Activated naive CD4-positive, alpha-beta T cell (primary cell): ENCODE data around the gene PLXDC2.
"Not testable (repeated sequence)": the region's sequence is repeated elsewhere in the genome, so short reads cannot be mapped to it uniquely, and the experiment has no call there.

ENCODE experiments used
- DNase-seq, 4 experiments: peaks; one replicate each; lab custom pipeline; 2025; lab: John Stamatoyannopoulos, UW

Gene PLXDC2

DNA sequence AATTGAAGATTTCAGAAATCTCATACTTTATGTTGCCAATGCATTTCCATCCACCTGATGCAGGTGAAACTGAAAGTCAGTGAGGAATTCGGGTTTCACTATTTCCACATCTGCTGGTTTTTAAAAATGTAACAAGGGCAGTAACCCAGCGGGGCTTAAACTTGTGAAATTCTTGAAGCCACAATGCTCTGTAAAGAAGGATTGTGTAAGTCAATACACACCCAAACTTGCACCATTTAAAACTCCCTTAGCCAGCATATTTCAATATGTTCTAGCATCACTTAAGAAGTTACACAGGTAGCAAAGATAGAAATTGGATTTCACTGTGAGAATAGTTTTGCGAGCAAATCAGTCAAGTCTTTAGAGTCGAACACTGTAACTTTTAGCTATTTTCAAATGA, 386.1 kb downstream of the PLXDC2 start:
- no peak for DNase-seq

DNA sequence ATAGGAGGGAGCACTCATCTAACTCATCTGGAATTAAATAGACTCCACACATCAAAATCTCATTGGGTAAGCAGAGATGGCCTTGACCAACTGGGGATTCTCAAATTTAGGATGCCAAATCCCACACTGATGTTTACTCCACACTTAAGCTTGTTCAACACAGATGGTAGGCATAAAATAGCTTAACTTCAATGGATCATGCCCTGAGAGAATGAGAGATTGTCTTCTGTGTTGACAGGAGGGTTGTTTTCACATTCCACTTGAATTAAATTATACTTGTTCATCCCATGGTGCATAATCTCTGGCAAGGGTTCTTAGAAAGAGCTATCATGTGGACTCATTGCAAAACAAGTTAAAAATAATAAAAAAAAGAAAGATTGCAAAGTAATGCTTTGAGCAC, 391.4 kb downstream of the PLXDC2 start:
- no peak for DNase-seq

DNA sequence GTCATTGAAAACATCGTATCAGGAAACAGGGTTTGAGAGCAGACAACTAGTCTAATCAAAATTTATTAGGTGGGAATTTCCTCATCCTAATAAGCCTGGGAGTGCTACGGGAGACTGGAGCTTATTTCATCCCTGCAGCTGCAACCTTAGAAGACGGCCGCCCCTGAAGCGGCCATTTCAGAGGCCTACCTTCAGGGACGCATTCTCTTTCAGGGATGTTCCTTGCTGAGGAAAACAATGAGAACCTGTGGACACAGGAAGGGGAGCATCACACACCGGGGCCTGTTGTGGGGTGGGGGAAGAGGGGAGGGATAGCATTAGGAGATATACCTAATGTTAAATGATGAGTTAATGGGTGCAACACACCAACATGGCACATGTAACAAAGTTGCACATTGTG, 392.9 kb downstream of the PLXDC2 start:
- not testable (repeated sequence) for DNase-seq

DNA sequence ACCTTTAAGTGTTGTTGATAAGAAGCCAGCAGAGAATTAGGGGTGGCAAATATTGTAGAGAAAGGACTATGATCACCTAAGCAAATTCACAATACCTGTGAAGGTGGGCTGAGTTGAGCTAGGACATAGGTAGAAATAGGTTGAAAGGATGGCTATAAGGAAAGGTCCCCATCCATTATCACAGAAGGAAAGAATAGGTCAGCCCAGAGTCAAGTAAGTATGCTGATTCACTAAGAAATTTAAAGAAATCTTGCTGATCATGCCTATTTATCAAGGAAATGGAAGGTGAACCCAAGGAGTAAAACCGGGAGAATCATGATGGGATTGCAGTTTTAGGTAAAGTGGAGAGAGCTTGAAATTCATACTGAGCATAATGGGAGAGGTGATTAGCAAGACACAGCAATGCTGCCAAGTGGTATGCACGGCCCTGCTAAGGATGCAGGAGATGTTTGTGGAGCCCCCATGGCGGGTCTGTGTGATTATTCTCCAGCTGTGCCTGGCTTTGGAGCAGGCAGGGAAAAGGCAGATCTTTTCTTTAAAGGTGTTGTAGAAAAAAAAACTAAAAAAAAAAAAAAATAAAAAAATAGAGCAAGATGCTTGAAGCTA, 399.4 kb downstream of the PLXDC2 start:
- no peak for DNase-seq

DNA sequence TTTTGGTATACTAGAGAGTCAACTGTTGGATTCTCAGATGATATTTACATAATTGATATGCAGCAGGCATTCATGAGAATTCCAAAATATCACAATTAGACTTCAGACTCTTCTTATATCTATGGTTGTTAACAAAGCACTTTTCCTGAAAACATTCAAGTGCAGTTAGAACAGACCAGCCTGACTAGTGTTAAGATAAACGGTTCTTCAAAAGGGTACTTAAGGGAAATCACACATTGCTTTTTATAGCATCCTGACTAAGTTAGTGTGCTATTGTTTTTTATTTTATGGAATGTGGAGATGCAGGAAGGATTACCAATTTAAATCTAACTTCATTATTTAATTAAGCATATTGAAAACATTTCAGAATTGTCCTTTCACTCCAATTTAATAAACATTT, 405.1 kb downstream of the PLXDC2 start:
- no peak for DNase-seq

DNA sequence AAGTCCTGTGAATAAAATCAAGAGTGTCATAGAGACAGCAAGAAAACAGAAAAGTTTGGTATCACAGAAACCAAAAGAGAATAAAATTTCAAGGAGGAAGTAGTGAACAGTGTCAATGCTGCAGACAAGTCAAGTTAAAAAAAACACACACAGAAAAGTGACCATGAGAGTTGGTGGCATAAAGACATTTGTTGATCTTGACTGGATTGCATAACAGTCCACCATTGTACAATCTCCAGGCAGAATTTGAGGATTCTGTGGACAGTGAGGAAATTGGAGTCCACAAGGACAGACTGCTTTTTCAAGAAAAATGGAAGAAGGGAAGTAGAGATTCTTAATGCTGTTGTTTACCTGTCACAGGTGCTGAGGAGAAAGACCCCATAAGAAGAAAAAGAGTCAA, 412.5 kb downstream of the PLXDC2 start:
- DNase-seq: no peak

DNA sequence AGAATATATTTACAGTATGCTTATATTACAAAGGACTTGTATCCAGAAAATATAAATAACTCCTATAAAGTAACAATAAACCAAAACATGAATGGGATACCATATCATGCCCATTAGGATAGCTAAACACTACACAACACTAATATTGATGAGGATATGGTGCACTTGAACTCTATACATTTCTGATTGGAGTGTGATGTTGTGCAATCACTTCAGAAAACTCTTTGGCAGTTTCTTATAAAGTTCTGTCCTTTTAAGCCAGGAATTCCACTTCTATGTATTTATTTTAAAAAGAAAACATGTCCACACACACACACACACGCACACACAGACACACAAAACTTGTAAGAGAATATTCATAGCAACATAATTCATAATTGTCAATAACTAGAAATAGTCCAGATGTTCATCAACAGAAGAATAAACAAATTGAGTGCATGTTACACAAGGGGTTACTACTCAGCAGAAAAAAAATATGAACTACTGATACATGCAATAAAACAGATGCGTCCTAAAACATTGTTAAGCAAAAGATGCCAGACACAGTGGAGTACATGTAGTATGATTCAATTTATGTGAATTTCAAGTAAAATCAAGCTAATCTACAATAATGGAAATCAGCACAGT, 416.0 kb downstream of the PLXDC2 start:
- DNase-seq: no peak

DNA sequence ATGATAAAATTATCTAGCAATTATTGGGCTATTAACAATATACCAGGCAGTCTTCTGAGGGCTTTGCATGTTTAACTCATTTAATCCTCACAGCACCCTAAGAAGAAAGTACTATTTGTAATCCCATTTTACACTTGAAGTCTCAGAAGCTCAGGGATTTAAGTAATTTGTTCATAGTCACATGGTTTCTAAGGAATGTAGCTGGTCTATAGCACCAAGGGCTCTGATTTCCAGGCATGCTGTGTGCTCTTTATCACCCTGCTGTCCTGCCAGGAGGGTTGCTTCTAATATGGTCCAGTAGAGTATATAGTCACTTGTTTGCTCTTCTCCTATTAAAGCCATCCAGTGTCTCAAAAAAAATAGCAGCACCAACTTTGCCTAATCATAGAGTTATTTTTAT, 417.2 kb downstream of the PLXDC2 start:
- DNase-seq: no peak

DNA sequence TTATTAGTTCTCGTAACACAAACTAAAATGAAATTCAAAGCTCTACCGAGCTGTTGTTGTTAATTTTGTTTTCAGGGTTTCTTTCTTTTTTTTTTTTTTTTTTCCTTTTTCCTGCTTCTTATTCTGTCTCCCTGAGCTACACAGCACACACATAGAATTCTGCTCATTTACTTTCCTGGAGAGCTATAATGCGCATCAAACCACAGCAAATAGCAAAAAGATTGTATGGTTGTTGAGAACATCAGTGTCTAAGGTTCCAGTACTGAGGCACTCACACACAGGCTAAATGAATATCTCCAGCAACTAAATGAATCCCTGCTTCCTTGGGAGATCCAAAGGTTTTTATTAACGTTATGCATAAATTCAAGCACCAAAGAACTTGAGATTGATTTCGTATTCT, 418.3 kb downstream of the PLXDC2 start:
- DNase-seq: no peak

DNA sequence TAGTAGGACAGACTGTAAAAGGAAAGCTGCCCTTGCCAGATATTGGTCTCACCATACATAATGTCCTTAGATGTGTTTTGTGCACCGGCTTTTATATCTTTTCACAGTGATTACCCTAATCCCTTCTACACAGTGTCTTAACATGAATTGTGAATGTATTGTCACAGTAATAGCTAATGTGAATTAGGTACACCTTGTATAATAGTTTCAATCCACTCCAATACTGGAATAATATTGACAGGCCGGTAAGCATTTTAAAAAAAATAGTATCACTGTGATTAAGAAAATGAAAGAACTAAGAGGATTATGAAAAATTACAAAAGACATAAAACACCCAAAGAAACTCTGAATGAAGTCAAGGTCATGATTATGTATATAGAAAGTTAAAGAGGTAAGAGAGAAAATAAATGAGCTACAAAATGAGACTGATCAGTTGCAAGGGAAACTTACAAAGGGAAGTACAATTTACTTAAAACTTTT, 420.9 kb downstream of the PLXDC2 start:
- DNase-seq: no peak

DNA sequence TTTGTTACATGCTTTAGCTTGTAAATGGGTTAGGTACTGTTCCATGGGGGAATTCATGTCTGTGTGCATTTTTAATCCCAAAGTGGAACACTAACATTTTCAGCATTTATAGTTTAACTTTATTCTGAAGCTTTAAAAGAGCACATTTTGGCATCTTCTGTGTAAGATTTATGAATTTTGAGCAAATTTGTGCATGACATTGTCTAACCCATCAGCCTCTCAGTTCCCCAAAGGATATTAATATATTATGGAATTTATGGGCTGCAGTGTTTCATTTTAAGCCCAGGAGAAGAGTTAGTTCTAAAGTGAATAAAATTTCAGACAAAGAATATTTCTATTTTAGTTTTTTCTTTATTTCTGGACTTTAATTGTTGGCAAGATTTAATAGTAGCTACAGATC, 421.4 kb downstream of the PLXDC2 start:
- DNase-seq: no peak

DNA sequence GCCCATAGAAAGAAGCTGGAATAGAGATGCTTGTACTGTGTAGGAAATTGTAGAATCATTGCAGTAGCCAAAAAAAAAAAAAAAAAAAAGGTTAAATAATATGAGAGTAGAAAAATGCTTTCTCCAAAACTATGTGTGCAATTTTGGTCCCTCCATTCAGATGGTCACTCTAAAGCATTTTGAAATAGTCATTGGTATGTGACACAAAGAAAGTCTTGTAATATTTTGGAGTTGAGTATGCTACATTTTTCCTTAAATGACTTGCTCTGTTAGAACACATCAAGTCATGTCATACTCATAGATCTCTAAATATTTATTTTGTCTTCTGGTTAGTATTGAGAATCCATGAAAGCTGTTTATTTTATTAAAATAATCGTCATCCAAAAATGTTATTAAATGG, 424.4 kb downstream of the PLXDC2 start:
- no peak for DNase-seq

DNA sequence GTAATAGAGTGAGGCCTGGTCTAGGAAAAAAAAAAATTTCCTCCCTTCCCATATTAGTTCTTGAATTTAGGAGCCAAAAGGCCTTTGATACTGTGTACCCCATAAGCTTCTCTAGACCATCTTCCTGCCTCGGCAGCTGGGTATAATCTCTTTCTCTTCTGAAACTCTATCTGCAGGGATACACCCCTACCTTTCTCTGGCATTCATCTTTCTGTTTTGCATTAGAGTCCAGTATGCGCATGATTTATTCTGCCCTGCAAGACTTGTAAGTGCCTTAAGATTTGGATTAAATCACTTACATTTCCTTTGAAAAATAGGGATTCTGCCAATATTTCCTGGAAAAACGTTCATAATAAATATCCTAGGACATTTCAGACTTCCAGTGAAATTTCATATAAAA, 431.2 kb downstream of the PLXDC2 start:
- DNase-seq: no peak

DNA sequence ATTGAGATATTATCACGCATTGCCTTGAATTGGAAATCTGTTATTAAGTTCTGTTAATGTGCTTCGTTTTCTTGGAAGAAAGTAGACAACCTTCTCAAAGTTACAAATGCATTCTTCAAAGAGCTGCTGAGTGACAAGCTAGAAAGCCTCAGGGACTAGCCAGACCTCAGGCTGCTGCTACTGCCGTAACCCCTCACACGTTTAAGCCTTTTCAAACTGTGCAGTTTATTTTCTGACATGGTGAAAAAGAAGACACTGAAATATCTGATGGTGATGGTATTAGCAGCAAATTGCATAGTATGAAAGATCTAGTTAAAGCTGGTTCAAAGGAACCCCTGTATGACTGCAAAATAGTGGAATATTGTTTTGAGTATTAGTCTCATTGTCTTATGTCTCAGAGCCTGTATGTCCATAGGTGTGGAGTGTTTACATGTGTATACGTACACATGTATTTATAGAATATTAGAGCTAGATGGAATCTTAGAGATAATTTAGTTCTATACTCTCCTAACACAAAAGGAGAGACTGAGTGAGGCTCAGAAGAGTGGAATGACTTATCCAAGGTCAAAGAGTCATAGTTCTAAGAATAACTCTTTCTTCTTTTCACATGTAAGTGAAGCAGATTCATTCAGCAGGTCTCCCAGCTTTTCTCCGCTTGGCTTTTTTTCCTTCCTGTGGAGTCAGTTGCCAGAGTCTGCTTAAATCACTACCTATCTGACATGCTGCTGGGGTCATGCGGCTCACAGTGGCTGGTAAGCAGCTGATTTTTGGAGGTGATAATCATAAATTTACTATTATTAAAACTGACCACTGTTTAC, 431.9 kb downstream of the PLXDC2 start:
- no peak for DNase-seq

DNA sequence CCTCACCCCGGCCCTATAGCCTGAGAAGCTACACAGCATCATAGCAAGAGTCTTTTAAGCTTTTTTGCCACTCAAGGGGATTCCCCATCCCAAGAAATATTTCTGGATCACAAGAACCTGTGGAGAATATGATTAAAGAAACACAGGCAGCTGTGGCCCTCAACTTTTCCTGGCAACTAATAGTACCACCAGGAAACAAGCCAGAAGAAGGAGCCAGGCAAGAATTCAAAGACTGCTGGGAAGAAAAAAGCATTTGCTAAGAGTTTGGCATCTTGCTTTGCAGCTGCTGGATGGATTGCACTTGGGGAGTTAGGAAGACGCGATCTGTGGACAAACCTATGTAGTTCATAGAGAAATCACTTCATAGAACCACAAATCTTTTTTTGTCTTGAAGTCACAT, 437.8 kb downstream of the PLXDC2 start:
- no peak for DNase-seq

DNA sequence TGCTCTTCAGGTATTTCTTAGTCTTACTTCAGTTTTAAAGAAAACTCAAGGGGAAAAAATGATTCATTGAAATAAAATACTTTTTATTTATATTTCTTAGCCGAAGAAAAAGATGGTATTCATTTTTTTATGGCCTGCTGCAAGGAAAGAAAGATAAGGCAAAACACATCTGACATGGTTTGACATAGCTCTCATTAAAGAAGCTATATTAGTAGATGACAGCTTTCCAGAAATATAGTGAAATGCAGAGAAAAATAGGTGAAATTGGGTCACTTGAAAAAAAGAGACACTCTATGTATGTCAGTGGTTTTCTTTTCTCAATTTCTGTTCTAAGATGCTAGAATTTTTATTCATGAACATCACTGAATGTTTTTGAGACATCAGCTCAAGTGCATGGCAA, 438.3 kb downstream of the PLXDC2 start:
- DNase-seq: no peak

DNA sequence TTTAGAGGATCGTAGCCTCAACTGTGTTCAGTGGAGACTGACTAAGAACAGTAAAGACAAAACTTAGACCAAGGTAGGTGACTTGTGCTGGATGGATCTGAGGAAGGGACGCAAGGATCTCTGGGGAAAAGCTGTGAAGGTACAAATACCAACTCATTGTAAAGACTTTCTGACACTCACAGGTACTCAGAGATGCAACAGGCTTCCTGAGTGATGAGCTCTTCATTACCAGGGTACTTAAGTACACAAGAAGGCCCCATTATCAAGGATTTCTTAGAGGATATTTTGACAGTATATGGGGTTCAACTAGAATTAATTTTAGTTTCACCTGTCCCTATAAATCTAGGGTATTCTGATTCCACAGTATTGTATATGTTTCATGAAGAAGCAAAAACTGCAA, 440.7 kb downstream of the PLXDC2 start:
- no peak for DNase-seq

DNA sequence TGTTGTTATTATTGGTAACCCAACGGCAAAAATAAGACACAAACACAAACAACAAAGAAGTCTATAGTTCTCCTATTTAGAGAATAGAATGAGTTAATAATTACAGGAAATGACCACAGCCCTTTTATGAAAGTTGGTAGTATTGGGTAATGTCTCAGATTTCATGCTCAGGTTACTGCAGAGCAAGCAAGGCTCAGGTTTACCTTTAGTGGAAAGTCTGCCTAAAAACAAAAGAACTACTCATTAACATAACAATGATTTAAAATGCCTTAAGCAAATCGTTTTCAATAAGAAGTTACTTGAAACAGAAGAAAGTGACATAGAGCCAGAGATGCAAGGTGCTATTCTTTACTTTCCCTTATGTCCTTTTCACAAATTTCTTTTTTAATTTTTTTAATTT, 441.2 kb downstream of the PLXDC2 start:
- DNase-seq: no peak

DNA sequence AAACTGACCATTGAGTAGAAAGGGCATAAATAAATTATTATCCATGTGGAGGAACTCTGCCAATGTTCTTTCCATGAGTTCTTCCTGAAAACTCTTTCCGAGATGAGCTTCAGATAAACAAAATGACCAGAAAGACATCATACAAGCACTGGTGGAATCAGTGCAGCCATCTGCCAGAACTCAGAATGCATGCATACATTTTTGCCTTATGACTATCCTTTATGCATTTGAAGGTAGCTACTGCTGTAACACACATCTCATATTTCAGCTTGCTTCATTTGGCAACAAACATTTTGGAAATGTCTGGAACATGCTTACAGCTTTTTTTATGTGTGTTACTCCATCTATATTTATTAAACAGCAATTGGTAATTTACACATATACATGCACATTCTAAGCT, 448.9 kb downstream of the PLXDC2 start:
- no peak for DNase-seq

DNA sequence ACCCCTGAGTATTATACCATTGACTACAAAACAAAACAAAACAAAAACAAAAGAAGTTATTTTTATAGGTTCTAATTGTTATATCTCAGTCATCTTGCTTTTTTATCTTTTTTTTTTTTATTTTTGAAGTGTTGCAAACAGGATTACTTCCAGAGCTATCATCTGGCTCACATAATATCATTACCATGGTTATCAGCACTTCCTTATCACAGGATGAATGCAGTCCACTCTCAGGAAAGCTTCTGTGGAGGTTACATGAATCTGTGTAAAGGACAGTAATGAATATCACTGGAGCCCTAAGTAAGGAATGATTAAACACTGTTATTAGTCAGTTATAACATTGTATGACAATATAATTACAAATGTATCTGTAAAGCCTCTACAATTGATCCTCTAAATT, 451.5 kb downstream of the PLXDC2 start:
- DNase-seq: no peak

DNA sequence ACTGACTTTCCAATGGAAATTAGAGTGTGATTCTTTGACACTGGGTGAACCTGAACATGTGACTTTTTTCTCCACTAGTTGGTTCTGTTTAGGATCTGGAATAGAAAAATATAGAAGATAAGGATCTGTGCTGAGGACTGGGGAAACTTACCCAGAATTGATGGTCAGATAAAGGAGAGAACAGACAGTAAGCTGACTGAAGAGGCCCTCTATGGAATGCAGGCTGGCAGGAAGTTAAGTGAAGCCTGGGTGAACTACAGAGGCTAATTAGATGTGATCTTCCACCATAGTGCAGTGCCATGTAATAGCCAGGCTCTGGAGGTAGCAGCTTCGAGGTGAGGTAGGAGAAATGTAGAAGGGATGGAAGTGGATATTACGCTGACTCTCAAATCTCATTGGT, 455.3 kb downstream of the PLXDC2 start:
- DNase-seq: no peak

DNA sequence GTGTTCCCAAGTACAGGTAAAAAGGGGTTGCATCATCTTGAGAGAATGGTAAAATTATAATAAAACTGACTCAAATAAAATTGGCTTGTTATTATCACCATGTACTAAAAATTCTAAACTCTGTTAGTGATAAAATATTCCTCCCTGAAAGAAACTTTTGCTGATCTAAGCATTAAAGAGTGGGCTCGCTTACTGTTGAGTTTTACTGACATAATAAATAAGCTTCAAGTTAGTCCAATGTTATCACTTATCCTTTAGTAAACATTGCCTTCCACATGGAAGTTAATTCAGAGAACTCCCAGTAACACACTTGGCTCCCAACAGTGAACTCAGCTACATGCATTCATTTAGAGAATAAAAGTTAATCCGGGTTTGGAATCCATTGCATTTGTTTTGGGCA, 456.4 kb downstream of the PLXDC2 start:
- no peak for DNase-seq

DNA sequence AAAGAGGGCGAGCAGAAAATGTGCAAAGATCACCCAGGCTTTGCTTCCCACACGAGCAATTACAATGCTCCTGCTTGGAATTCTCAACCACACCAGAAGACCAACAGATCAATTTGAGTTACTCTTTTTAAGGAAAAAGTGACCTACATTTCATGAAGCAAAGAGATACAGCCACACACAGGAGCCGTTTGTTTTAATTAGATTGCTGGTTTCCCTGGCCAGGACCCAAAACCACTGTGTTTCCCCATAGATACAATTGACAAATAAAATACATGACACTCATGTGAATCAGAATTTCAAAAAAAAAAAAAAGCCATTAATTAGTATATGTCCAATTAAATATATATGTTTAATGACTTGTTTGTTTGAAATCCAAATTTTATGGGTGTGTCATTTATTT, 458.3 kb downstream of the PLXDC2 start:
- no peak for DNase-seq
